Fibroblast of pulmonary artery (primary cell): ENCODE measurements around the gene ADH1C.

Source experiments
- DNase-seq: peaks from one replicate; pipeline ENCODE4 v3.0.0-alpha.2; 2010; ENCODE audit warnings: low read depth
- H3K4me3 ChIP-seq: replicated peaks from 2 replicates; pipeline ENCODE4 v1.5.1; 2011; ENCODE audit warnings: low read depth, mild to moderate bottlenecking, control low read depth, low read length, moderate library complexity
- CTCF ChIP-seq: IDR thresholded peaks from 2 replicates; pipeline ENCODE4 v1.5.1; 2011; ENCODE audit warnings: mild to moderate bottlenecking, control low read depth, low read length, inconsistent platforms; ENCODE audit errors: missing control alignments

ADH1C gene

DNA sequence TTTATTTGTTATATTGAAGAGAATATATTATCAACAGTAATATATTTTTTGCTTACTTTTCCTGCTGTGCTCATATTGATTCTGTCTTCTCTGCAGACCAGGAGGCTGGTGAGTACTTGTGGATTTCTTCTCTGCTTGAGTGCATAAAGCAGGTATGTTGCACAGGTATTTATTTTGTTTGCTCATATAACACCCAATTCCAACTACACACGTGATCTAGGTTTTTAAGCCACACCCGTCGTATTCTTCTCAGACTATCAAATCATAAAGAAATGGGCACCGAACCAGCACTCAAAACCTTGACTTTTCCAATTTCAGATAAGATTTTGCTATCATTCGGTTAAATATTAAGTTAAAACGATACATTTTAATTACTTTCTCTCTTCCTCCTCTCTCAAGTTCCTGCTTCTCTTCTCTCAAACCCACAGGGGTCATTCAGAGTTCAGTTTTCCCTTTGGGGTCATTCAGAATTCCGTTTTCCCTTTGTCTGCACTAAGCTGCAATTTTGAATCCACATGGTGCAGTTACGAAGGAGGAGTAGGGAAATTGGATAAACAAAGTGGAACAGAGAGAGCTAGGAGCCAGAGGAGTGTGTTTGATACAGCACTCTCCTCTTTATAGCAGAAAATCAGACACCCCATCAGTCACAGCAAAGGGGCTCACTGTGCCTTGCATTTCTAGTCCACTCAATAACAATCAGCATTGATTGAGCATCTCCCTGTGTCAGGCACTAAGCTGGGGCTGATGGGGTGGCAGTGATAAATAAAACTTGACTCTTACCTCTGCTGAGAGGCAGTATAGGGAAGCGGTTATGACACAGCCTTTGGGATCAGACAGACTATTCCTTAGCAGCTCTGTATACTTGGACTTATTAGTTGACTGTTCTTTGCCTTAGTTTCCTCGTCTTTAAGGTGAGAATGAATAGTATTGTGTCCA, at the start of gene ADH1C:
TSS of gene ADH1C (minus strand) at position 145 of the 936 bp plus-strand sequence. CDS start at position 74, 71 bp downstream.
- no peak within 1 kb of the TSS for H3K4me3 ChIP-seq
- DNase-seq = no peak
- TF ChIP-seq CTCF = no peak

GRCh38 chr4:99400831-99401230, 48.3 kb upstream of the ADH1C start:
- no peak overlapping the region for H3K4me3 ChIP-seq
- no peak for DNase-seq
- no peak for TF ChIP-seq CTCF

DNA sequence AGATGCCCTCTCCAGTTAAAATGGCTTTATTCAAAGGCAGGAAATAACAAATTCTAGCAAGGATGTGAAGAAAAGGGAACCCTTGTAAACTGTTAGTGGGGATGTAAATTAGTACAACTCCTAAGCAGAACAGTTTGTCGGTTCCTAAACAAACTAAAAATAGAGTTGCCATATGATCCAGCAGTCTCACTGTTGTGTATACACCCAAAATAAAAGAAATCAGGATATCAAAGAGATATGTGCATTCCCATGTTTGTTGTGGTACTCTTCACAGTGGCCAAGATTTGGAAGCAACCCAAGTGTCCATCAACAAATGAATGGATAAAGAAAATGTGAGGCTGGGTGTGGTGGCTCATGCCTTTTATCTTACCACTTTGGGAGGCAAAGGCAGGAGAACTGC, 46.5 kb upstream of the ADH1C start:
- no peak for TF ChIP-seq CTCF
- no peak overlapping the region for H3K4me3 ChIP-seq
- no peak for DNase-seq

- DNase-seq = peak; percentile 36
- no peak for TF ChIP-seq CTCF
These were observed 43.2 kb upstream of the ADH1C start for GRCh38 chr4:99395595-99396364.

GRCh38 chr4:99394896-99395295, 42.4 kb upstream of the ADH1C start:
- peak; percentile 47 for DNase-seq
- no peak for TF ChIP-seq CTCF
- H3K4me3 ChIP-seq = no peak overlapping the region

More at GRCh38 chr4:99395595-99396364, 43.2 kb upstream of the ADH1C start:
- no peak overlapping the region for H3K4me3 ChIP-seq

GRCh38 chr4:99390055-99390454, 37.5 kb upstream of the ADH1C start:
- H3K4me3 ChIP-seq = no peak overlapping the region
- TF ChIP-seq CTCF = no peak
- DNase-seq = peak; percentile 49
